ENCODE measurements around the gene TRPT1.

The TRPT1 gene, protein sequence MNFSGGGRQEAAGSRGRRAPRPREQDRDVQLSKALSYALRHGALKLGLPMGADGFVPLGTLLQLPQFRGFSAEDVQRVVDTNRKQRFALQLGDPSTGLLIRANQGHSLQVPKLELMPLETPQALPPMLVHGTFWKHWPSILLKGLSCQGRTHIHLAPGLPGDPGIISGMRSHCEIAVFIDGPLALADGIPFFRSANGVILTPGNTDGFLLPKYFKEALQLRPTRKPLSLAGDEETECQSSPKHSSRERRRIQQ

DNA sequence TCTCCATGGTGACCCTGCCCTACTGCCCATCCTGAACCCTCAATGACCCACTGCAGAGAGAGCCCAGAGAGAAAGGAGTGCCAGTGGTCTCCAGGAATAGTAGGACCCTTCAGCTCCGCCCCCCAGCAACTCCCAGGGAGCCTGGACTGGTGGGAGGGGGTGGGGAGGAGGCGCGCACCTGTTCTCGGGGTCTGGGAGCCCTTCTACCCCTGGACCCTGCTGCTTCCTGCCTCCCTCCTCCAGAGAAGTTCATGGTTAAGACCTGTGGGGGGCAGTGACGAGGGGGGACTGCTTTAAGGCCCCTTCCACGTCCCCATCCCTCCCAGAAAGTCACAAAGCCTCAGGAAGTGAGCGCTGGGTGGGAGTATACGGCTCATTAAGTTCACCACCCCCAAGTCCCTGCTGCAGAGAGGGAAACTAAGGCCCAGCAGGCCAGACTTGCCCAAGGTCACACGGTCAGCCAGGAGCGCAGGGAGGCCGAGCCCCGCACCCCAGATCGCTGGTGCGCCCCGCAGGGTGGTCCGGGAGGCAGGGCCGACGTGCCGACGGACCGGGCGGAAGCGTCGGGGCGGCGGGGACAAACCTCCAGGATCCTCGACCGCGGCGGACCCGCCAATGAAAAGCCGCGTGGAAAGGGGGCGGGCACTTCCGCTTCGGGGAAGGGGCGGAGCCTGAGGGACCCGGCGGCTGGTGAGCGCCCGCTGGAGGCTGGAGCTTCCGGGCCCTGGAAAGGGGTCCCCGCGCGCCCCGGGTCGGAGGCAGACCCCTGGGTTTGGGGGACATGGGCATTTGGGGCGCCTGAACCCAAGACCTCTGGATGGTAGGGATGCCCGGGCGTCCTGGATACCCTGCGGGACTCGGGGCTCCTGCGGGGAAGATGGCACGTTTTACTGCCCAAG lies at the start of gene TRPT1, which contains the start of gene NUDT22:
TSS of gene TRPT1 (minus strand) at position 579 of the 899 bp plus-strand sequence. CDS start at position 253, 326 bp downstream.
TSS of gene NUDT22 (plus strand) at position 667 of the 899 bp plus-strand sequence. CDS start 379 bp downstream, outside the sequence.
- DNase-seq: peak; percentile 92

DNA sequence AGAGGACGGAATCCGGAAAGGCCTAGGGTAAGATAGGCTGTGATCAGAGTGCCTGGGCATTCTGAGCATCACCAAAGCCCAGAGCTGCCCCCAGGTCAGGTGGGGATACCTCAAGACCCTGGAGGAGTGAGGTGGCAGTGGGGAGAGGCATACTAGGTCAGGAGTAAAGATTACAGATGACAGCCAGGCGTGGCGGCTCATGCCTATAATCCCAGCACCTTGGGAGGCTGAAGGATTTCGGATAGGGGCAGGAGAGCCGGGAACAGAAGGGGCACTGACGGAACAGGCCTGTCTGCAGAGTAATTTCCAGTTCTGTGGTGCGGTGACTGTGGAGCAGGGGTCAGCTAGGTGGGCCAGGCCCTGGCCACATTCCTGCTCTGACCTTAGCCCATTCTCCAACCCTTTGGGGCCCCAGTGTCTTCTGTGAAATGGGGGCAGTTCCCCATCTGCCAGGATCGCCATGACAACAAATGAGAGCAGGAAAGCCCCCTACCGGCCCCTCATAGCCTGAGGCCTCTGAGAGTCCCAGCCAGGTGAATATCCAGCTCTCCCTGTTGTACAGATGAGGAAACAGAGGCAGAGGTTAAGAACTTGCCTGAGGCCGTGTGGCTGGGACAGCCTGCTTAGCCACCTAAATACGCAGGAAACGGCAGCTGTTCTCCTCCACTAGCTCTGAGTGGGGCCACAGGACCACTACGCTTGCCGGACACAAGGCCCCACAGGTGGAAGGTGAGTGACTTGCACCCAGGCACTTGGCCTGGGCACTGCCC lies 49.2 kb upstream of the TRPT1 start:
- no peak for DNase-seq

- peak; percentile 100 for DNase-seq
Observed at GRCh38 chr11:64269540-64270220, 43.7 kb upstream of the TRPT1 start.

DNA sequence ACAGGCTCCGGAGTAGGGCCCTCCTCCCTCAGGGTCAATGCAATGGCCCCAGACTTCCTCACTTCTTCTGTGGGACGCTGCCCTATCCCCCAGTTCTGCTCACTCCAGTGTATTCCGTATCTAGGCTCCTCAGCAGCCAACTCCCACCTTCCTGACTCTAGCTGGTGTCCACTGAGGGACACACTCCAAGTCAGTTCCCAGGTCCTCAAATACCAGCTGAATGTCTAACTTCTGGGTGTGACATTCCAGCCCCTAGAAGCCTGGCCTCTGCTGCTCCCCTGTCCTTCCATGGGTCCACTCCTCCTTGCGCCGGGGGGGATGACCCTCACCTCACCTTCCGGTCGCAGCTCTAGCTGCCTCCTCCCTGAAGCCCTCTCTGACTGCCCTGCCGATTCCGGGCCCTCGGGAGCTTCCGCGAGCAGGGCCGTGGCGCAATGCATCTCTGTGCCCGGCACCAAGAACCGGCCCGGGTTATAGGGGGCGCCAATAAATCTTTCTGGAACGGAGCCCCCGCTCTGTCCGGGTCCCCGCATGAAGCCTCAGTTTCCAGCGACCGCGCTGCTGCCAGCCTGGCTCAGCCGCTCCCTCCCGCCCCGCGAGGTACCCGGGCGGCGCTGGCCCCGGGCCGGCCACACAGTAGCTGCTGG lies 43.0 kb upstream of the TRPT1 start:
- DNase-seq: no peak

GRCh38 chr11:64268025-64268892 lies 42.3 kb upstream of the TRPT1 start:
- DNase-seq: no peak

DNA sequence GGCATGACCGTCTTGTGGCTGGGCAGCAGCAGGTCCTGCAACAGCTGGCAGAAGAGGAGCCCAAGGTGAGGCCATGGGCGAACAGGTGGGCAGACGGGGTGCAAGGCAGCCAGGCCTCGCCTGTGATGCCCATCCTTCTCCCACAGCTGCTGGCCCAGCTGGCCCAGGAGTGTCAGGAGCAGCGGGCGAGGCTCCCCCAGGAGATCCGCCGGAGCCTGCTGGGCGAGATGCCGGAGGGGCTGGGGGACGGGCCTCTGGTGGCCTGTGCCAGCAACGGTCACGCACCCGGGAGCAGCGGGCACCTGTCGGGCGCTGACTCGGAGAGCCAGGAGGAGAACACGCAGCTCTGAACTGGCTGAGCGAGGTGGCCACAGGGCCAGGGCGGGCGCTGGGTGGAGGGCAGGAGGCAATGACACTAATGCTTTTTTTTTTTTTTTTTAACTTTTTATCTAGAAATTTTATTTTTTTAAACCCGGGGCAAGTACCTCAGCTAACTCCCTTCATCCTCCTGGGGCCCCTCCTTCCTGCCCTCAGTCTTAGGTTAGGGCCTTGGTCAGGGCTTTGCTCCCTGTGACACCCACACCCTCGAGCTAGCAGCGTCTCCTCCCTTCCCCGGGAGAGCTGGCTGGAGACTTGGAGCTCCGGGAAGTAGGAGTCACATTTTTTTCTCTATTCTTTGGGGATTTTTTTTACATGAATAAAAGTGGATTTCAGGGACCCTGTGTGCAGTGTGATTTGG lies 41.4 kb upstream of the TRPT1 start:
- peak; percentile 46 for DNase-seq

GRCh38 chr11:64266339-64266738 lies 40.4 kb upstream of the TRPT1 start:
- DNase-seq: no peak

DNA sequence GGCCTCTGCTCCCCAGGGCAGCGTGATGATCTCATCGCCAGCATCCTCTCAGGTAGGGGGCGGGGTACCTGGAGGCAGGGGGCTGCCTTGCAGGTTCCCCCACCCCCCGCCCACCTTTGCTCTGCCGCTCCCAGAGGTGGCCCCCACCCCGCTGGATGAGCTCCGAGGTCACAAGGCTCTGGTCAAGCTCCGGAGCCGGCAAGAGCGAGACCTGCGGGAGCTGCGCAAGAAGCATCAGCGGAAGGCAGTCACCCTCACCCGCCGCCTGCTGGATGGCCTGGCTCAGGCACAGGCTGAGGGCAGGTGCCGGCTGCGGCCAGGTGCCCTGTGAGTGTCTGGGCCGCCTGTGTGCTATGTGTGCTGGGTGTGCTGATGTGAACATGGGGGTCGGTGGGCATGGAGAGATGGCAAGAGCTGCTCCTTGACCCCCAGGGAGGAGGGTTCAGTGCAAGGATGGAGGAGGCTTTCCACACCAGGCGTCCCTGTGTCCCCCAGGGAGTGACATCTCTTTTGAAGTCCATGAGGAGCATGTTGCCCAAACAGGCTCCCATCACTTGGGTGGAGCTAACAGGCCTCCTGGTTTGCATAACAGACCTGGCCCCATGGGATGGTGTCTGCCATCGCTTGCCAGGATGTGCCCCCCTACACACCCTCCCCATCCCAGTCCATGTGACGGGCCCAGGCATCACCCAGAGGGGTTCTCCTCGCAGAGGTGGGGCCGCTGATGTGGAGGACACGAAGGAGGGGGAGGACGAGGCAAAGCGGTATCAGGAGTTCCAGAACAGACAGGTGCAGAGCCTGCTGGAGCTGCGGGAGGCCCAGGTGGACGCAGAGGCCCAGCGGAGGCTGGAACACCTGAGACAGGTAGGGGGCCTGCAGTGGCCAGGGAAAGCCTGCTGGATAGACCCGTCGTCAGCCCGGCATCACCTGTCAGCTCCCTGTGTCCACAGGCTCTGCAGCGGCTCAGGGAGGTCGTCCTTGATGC lies 39.5 kb upstream of the TRPT1 start:
- no peak for DNase-seq

DNA sequence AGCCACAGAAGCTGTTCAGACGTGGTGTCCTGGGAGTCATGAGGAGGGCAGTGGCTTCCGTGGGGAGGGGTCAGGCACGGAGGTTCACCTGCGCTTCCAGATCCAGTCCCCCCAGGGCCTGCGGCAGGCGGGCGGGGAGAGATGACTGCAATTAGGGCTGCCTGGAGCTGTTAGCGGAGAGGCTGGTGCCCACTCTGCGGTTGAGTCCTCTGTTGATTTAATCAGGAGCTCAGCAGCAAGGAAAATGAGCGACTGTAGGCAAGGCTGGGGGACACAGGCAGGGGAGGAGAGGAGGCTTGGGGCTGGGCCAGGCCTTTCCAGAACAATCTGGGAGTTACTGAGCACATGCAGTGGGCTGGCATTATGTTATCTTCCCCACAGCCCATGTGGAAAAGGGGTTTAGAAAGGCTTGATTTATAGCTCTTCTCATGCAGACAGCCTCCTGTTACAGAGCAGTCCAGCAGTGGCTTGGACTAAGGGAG lies 38.4 kb upstream of the TRPT1 start:
- no peak for DNase-seq

DNA sequence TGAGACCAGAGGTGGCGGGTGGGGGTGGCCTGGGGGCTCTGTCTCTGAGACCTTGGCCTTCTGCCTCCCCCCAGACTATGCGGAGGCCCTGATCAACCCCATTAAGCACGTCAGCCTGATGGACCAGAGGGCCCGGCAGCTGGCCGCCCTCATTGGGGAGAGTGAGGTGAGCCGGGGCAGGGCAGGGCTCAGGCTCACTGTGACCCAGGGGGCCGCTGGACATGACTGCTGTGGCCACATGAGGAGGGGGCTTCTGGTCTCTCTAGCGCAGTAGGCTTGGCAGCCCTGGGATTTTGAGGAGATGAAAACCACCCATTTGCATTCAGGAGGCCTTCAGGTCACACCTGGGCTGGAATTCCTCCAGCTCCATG lies 37.9 kb upstream of the TRPT1 start:
- no peak for DNase-seq

GRCh38 chr11:64263021-64263946 lies 37.3 kb upstream of the TRPT1 start:
- no peak for DNase-seq

DNA sequence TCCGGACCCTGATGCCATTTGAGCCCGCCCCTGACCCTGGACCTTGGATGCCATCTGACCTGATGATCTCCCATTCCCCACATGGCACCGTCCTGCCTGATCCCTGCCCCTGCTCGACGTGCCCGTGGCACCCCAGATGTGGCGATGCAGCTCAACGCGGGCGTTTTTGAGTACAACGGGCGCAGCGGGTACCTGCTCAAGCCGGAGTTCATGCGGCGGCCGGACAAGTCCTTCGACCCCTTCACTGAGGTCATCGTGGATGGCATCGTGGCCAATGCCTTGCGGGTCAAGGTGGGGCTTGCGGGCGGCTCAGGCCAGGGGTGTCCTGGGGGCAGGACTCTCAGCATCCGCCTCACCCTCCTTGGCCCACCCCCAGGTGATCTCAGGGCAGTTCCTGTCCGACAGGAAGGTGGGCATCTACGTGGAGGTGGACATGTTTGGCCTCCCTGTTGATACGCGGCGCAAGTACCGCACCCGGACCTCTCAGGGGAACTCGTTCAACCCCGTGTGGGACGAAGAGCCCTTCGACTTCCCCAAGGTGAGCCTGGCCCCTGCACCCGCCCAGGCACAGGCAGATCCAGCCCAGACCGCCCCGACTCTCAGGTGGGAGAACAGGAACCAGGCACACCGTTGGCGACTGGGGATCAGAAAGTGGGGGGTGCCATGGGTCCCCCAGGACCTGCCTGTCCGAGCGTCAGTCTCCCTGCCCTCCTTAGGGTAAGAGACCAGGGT lies 36.5 kb upstream of the TRPT1 start:
- DNase-seq: no peak

DNA sequence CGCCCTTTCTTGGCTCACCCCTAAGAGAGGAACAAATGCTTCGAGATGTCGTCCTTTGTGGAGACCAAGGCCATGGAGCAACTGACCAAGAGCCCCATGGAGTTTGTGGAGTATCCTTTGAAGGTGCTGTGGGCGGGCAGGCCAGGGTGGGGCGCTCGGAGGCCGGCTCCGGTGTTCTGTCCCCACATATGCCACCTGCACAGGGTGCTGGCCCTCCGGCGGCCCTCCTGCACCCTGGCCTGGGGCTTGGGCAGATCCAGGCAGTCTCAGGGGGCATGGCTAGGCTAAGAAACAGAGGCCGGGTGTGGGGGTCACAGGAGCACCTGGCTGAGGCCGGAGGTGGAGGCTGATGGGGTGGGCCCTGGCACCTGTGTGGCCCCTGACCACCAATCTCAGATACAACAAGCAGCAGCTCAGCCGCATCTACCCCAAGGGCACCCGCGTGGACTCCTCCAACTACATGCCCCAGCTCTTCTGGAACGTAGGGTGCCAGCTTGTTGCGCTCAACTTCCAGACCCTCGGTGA lies 35.6 kb upstream of the TRPT1 start:
- no peak for DNase-seq

DNA sequence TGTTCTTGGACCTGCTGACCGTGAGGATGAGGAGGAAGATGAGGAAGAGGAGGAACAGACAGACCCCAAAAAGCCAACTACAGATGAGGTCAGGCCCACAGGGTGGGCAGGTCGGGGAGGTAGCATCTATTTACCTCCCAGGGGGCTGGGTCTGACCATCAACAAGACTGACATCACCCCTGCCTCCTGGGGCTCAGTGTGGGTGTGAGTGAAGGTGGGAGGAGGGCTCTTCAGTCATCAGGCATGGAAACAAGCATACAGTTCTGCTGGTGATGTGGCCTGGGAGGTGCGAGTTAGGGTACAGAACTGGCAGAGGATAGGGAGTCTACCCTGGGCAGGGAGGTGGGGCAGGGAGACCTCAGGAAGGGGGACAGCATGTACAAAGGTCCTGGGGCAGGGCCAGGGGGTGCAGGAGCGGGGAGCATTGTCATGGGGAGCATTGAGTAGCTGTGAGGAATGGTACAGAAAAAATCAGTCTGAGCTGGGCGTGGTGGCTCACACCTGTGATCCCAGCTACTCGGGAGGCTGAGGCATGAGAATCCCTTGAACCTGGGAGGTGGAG lies 34.2 kb upstream of the TRPT1 start:
- DNase-seq: no peak

GRCh38 chr11:64259533-64260067 lies 33.6 kb upstream of the TRPT1 start:
- DNase-seq: no peak

GRCh38 chr11:64258946-64259532 lies 33.1 kb upstream of the TRPT1 start:
- DNase-seq: no peak
